AML-193 (cell line): ENCODE measurements around the gene AKIRIN2.
"Not testable (repeated sequence)": the region's sequence is repeated elsewhere in the genome, so short reads cannot be mapped to it uniquely, and the experiment has no call there.

Source experiments
- DNase-seq, 2 experiments: peaks; one replicate each; lab custom pipeline; 2025; lab: John Stamatoyannopoulos, UW

Gene AKIRIN2

DNA sequence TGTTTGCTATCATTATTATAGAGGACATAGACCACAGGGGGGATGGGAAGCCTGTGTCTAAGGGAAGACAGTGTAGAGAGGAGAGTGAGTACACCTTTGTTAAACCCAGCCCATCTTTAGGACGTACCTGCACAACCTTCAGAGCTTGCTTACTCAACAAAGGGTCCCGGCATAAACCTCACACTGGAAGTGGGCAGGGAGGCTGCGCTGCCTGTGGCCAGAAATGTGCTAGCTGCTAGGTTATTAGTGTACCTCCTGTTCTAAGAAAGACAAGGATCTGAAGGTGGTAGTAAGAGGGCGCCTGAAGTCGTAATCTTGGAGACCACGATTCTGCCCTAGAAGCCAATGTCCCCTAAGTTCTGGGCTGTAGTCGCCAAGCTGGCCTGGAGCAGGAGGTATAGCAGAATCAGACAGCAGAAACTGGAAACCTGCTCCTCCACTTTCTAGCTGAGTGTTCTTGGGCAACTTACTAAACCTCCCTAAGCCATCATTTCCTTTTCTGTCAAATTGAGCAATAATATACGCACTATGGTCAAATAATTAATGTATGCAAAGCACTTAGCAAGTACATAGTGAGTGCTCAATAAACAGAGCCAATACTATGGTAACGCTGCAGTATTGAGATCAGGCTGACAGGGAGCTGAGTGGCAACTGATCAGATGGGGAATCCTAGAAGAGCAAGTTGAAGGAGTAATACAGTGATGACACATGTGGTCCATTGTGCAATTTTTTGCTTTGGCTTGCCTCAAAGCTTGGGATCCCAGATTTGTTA, 16.8 kb upstream of the AKIRIN2 start:
- DNase-seq: peak; percentile 91 to 93

DNA sequence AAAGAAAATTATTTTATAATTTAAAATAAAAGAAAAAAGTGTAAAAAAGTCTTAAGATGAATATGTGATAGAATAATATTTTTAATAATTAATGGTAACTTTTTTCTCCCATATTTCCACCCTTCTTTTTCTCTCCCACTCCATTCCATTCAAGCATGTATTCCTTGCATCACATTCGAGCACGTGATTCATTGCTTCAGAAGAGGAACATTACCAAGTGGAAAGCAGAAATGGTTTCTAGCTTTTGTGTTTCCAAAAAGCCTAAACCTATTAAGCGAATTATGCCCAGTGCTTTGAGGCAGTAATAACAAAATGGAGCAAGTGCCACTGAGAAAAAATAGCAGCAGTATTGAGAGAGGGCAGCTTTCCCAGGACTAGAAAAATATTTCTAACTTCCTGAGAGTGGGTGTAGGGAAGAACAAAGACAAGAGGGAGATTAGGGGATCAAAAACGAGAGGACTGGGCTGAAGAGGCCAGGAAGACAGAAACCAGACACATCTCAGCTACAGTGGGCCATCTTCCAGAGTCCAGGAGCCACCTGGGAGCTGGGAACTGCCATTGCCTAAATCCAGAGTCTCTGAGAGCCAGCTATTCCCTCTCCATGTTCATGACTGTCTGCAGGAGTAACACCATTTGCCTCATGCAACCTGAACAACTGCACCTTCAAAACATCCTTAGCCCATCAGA, 15.0 kb upstream of the AKIRIN2 start:
- DNase-seq: peak; percentile 62 to 78

DNA sequence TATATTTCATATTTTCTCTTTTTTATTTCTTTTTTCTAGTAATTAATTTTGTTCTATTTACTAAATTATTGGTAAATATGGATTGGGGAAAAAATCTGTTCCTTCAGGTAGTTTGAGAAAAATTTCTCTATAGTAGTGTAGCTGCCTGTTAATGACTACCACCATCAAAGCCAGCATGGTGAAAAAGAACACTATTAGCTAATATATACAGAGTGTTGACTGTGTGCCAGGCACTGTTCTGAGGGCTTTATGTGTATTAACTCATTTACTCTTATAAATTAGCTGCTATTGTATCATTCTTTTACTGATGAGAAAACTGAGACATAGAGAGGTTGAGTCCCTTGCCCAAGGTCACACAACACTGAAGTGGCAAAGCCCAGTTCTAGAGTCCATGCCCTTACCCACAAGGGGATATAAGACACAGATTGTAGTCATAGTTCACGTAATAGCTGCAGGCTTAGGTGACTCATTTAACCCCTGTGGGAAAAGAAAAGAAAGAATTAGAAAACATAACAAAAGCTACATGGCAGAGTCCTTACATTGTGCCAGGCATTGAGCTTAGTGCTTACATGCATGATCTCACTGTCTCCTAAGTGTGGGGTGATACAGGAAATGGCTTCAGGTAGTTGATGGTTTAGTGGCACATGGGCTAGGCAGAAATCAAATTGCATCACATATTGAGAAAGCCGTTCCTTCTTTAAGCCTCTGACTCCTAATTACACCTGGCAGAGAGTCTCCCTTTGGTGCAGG, 12.2 kb upstream of the AKIRIN2 start:
- DNase-seq: peak in 1 of 2 experiments; percentile 33

DNA sequence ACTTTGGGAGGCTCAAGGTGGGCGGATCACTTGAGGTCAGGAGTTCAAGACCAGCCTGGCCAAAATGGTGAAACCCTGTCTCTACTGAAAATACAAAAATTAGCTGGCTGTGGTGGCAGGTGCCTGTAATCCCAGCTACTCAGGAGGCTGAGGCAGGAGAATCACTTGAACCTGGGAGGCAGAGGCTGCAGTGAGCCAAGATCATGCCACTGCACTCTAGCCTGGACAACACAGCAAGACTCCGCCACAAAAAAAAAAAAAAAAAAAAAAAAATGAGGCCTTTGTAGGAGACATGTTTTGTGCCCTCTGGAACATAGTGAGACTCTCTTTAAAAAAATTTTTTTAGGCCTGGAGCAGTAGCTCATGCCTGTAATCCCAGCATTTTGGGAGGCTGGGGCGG, 10.7 kb upstream of the AKIRIN2 start:
- not testable (repeated sequence) for DNase-seq

DNA sequence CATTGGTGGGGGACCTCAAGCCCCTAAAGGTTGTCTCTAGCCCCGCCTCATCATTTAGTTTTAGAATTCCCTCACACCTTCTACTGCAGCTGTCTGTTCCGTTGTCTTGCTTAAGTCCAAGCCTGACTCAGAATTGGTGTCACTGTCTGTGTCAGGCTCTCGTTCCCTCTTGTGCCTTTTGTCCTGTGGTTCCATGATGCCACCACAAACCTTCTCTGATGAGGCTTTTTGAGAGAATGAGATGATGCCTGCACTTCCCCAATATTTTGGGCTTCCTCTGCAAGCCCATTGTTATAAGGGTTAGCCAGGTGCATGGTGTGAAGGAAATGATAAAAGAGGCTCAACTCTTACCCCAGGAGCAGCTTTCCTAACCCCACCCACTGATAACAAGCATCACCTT, 8.1 kb upstream of the AKIRIN2 start:
- DNase-seq: no peak

DNA sequence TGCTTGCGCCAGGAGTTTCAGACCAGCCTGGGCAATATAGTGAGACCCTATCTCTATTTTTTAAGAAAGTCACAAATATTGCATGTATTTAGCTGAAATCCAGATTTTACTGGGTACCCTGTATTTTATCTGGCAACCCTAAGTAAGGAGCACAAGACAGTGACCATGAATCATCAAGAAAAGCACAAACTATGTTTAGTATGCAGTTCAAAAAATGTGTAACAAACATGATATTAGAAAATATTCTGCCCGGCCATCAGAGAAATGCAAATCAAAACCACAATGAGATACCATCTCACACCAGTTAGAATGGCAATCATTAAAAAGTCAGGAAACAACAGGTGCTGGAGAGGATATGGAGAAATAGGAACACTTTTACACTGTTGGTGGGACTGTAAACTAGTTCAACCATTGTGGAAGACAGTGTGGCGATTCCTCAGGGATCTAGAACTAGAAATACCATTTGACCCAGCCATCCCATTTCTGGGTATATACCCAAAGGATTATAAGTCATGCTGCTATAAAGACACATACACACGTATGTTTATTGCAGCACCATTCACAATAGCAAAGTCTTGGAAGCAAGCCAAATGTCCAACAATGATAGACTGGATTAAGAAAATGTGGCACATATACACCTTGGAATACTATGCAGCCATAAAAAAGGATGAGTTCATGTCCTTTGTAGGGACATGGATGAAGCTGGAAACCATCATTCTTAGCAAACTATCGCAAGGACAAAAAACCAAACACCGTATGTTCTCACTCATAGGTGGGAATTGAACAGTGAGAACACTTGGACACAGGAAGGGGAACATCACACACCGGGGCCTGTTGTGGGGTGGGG, 6.8 kb upstream of the AKIRIN2 start:
- DNase-seq: not testable (repeated sequence)

DNA sequence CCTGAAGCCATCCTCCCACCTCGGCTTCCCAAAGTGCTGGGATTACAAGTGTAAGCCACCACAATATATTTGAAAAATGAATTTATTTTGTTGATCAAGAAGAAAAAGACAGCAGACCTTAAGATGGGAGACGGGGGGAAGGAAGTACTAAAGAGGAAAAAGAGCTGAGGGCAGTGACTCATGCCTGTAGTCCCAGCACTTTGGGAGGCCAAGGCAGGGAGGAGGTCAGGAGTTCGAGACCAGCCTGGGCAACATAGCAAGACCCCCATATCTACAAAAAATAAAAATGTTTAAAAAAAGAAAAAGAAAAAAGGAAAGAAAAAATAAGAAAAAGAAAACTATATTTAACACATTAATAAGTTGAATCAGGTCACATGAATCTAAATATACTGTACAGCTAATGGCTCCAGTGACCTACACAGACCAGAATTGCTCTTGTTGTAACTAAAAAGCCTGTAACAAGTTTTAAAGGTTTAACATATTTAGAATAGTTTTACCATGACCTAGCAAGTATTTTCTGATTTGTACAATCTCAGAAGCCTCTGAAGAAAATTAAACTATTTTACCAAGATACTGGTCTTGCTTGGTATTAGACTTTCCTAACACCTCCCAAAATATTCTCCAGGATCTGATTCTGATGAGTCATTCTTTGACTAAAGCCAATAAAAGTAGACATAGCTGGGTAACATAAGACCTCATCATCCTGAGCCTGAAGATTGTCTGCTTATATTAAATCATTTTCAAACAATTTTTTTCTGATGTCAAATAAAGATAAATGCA, 4.3 kb upstream of the AKIRIN2 start:
- no peak for DNase-seq

DNA sequence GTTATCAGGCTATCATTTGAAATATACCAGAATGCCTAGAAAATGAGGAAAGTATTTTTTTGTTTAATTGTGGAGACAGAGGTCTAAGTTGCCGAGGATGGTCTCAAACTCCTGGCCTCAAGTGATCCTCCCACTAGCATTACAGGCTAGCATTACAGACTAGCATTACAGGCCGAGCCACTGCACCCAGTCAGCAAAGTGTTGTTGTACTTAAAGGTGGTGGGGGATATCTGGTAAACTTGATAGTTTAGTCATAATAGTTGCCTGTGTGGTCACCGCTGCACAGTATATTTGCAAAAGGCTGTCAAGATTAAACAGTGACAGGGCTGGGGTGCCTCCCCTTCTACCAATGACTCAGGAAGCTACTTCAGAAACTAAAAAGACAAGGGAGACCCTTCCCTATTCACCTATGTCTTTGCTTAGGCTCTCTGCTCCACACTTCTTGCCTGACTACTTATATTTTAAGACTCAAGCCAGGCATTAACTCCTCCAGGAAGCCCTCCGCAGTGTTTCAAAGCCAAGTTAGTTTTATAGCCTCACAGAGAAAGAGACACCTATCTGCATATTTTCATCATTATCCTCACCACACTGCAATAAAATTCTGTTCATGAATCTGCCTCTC, 3.1 kb upstream of the AKIRIN2 start:
- DNase-seq: no peak

DNA sequence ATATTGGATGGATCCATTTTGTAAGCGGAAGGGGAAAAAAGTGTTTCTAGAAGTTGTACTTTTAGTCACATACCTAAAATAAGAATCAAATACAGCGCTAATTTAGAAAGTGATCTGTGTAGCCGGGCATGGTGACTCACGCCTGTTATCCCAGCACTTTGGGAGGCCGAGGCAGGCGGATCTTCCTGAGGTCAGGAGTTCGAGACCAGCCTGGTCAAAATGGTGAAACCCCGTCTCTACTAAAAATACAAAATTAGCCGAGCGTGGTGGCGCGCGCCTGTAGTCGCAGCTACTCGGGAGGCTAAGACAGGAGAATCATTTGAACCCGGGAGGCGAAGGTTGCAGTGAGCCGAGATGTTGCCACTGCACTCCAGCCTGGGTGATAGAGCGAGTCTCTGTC, 1.0 kb upstream of the AKIRIN2 start:
- not testable (repeated sequence) for DNase-seq

DNA sequence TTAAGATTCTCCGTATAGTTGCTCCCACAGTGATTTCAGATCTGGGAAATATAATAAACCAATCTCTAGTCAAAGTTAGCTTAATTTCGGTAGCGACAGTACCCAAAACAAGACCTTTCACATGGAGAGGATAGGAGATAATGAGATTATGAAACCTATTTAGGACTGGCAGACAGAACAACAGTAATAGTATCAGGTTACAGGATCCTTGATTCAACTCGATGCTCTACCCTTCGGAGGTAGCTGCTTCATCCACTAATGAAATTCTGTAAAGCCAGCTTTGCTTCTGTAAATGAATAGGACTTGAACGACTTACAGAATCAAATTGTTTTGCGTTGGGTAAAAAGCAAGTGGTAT, 534 bp upstream of the AKIRIN2 start:
- DNase-seq: no peak

DNA sequence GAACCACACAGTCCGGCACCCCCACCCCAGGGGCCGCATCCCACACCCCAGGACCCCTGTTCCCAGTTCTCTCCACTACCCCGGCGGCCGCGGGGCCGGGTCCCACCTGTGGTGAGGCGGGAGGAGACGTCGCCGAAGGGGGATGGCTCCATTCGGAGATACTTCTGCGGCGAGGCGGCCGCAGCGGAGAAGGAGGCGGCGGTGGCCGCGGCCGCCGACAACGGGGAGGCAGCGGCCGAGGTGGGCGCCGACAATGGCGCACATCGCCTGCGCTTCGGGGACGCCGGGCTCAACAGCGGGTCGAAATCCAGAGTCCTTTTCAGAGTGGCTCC, 723 bp downstream of the AKIRIN2 start:
- DNase-seq: no peak

DNA sequence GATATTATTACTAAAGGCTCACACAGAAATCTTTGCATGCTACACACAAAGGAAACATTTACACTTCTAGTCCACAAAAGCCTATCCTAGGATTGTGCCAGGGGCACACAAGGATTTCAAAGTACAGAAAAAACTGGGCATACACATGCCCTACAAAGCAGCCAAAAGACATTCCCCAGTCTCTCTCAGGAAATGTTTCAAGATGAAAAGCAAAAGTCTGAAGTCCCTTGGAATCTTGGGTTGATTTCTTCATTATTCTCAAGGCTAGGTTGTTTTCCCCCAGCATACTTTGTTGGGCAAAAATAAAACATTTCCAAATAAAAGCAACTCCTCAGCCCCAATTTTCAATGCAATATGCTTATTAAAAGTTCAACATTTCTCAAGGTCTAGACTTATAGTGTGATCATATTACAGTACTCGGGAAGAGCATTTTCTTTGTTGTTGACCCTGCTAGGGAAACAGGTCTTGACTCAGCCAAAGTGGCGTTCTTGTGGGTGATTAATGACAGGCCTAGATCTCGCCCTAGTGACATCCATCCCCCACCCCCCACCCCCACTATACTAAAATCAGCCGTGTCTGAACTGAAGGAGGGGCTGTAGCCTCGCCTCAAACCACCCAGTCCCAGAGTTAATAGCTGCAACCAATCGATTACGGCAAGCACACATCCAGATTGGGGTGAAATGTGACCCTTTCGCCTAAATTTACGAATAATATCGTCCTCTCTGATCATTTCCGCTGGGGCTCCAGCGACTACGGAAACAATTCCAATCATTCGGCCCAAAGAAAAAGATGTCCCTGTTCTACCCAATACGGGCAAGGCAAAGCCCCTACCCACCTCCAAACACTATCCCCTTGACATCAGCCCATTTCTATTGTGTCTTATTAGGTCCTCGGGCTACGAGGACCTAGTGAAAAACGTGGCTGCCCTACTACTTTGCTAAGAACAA, 1.4 kb downstream of the AKIRIN2 start:
- peak; percentile 35 to 38 for DNase-seq

DNA sequence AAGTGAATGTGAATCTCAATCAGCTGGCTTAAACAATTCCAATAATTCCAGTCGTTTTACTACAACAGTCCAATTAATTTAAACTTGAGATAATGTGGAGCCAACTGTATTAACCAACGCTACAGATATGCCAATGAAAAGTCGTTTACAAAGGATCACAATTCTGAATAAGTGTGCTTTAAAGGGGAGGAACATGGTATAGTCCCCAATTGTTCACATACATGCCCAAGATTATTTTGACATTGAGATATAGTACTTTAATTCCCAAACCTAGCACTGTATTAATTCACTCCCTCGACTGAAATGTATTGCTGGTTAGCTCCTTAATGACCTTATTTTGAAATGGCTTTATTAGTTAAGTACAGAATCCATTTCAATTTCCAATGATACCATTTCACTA, 2.5 kb downstream of the AKIRIN2 start:
- no peak for DNase-seq

DNA sequence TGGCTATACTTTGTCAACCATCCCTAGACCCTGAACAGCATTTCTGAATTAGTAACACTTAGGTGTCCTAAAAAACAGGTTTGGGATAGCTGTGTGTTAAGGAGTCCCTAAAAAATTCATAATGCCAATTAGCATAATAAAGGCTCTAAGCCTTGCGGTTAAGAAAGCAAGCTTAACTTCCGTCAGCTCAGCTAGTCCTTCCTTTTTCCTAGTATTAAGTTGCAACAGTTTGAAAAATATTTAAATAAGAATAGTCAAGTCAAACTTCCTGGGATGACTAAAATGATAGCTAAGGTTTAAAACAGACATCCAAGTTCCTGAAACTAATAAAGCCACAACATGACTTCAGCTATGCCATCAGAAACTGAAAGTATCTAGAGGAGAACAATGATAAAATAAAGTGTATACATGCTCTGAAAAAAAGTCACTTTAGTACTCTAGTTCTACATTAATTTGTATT, 3.5 kb downstream of the AKIRIN2 start:
- DNase-seq: peak; percentile 93

DNA sequence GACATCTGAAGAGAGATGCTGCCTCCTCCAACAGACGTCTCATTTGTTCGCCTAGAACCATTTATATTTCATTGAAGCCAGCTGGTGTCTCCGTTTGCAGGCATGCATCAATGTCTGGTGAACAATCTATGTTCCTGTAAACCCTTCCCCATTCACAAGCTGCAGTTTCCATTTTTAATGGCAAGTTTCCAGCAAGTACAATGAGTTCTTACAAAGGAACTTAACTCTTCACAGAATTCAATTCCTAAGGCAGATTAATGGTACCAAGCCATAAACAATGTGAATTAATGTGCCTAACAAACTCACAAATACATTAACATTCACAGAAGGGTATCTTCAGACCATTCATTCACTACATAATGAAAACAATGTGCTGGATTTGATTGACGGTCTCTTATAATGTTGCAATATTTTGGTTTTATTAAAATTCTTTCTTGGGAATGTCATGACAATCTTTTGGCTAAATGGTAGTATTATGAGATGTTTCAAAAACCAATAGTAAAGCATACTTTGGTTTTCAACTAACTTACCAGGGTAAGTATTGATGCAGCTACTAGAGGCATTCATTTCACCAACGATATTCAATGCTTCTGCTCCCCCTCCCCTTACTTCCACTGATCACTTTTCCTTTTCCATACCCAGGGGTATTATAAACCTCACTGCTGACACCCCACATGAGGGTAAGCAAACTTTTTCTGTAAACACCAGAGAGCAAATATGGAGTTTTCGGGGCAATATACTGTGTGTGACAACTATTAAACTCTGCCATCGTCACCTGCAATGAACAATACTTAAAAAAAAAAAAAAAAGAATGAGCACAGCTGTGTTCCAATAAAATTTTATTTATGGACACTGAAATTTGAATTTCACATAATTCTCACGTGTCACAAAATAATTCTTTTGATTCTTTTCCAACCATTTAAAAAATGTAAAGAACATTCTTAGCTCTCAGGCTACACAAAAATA, 4.2 kb downstream of the AKIRIN2 start:
- peak; percentile 32 to 43 for DNase-seq

DNA sequence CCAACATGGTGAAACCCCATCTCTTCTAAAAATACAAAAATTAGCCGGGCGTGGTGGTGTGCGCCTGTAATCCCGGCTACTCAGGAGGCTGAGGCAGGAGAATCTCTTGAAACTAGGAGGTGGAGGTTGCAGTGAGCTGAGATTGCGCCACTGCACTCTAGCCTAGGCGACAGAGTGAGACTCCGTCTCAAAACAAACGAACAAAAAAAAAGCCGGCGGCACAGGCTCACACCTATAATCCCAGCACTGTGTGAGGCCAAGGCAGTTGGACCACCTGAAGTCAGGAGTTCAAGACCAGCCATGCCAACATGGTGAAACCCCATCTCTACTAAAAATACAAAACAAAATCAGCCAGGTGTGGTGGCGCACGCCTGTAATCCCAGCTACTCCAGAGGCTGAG, 5.2 kb downstream of the AKIRIN2 start:
- not testable (repeated sequence) for DNase-seq

DNA sequence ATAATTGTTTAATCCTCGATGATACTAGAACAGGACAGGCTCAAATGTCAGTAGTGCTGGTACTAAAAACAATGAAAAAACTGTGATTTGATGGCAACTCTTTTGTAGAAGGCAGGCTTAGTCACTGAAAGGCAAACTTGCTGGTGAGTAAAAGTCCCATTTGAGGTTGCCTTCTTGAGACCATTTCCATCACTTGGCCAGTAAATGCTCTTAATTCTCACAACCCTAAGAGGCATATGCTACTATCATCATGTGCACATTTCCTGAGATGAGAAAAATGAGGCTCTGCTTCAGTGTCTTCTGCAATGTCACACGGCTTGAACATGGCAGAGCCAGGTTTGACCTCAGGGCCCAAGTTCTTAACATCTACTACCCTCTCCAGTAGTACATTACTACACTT, 9.9 kb downstream of the AKIRIN2 start:
- DNase-seq: no peak

DNA sequence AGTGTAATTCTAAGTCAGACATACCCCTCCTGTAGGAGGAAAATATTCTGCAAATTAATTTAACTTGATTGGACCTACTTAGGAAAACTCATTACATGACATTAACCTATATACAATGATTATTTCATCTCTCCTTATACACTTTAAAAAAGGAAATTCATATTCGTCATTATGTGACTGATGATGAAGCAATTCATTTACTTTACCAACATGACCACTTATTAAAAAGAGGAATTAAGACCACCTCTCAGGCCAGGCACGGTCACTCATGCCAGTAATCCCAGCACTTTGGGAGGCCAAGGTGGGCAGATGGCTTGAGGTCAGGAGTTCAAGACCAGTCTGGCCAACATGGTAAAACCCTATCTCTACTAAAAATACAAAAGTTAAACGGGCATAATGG, 11.6 kb downstream of the AKIRIN2 start:
- DNase-seq: no peak
